ENCODE data around the gene WNT9B.

DNA sequence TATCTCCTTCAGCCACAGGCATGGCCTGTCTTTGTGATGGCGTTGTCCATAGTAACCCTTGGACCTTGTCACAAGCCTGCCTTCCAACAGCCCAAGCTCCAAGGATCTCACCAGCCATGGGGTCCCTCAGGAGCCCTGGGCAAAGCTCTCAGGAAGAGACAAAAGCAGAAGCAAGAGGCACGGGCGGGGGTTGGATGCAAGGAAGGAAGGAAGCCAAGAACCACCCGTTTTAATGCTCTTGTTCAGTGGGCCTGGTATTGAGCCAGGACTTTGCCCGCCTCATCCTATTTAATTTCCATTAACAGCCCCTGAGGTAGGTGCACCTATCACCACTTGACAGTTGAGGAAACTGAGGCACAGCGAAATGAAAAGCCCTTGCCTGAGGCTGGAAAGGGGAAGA, 39.3 kb downstream of the WNT9B start:
- TF ChIP-seq, protein P1, sequence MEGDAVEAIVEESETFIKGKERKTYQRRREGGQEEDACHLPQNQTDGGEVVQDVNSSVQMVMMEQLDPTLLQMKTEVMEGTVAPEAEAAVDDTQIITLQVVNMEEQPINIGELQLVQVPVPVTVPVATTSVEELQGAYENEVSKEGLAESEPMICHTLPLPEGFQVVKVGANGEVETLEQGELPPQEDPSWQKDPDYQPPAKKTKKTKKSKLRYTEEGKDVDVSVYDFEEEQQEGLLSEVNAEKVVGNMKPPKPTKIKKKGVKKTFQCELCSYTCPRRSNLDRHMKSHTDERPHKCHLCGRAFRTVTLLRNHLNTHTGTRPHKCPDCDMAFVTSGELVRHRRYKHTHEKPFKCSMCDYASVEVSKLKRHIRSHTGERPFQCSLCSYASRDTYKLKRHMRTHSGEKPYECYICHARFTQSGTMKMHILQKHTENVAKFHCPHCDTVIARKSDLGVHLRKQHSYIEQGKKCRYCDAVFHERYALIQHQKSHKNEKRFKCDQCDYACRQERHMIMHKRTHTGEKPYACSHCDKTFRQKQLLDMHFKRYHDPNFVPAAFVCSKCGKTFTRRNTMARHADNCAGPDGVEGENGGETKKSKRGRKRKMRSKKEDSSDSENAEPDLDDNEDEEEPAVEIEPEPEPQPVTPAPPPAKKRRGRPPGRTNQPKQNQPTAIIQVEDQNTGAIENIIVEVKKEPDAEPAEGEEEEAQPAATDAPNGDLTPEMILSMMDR (IDR thresholded peaks at IDR 0.05) = no peak
- TF ChIP-seq POLR2AphosphoS5 (IDR thresholded peaks at IDR 0.05) (no peak), POLR2A (IDR thresholded peaks at IDR 0.05) (no peak)

Measured in prostate gland (tissue), 2 donors.